DOHH2 (cell line): ENCODE data around the gene ELAVL2.

Experiments
- EZH2phosphoT487 ChIP-seq: fragments of 200-600 bp; sonication (generic); IDR thresholded peaks from 2 replicates; pipeline ENCODE4 v1.6.1; 2017; ENCODE audit warnings: borderline replicate concordance, mild to moderate bottlenecking, antibody characterized with exemption, low read length, moderate library complexity, mixed read lengths
- TF ChIP-seq, protein P1 (sequence below): fragments of 200-600 bp; sonication (generic); IDR thresholded peaks from one replicate; pipeline ENCODE4 v1.5.1; 2014; ENCODE audit warnings: antibody characterized with exemption, mild to moderate bottlenecking, low read depth, low read length; ENCODE audit not compliant: poor library complexity, severe bottlenecking

GRCh38 chr9:23648651-23649050 lies 177.4 kb downstream of the ELAVL2 start:
- TF ChIP-seq, protein P1, sequence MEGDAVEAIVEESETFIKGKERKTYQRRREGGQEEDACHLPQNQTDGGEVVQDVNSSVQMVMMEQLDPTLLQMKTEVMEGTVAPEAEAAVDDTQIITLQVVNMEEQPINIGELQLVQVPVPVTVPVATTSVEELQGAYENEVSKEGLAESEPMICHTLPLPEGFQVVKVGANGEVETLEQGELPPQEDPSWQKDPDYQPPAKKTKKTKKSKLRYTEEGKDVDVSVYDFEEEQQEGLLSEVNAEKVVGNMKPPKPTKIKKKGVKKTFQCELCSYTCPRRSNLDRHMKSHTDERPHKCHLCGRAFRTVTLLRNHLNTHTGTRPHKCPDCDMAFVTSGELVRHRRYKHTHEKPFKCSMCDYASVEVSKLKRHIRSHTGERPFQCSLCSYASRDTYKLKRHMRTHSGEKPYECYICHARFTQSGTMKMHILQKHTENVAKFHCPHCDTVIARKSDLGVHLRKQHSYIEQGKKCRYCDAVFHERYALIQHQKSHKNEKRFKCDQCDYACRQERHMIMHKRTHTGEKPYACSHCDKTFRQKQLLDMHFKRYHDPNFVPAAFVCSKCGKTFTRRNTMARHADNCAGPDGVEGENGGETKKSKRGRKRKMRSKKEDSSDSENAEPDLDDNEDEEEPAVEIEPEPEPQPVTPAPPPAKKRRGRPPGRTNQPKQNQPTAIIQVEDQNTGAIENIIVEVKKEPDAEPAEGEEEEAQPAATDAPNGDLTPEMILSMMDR, result no peak
- no peak for TF ChIP-seq EZH2phosphoT487
